ENCODE data around the gene CYB5D1.

DNA sequence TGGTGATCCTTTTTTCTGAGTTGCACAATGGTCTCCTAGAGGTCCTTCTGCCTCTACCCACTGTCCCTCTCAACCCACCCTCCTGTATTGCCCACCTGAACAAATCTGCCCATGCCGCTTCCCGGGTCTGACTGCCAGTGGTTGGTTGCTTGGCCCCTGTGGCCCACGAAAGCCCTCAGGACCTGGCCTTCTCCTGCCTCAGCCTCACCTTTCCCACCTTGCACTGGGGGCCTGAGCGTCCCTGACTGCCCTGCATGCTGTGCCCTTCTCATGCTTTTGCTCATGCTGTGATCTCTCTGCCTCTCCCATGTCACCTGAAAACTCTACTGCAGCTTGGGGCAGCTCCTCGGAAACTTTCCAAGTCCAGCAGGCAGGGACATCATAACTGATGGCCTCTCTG lies 37.6 kb upstream of the CYB5D1 start:
- TF ChIP-seq, protein P1, sequence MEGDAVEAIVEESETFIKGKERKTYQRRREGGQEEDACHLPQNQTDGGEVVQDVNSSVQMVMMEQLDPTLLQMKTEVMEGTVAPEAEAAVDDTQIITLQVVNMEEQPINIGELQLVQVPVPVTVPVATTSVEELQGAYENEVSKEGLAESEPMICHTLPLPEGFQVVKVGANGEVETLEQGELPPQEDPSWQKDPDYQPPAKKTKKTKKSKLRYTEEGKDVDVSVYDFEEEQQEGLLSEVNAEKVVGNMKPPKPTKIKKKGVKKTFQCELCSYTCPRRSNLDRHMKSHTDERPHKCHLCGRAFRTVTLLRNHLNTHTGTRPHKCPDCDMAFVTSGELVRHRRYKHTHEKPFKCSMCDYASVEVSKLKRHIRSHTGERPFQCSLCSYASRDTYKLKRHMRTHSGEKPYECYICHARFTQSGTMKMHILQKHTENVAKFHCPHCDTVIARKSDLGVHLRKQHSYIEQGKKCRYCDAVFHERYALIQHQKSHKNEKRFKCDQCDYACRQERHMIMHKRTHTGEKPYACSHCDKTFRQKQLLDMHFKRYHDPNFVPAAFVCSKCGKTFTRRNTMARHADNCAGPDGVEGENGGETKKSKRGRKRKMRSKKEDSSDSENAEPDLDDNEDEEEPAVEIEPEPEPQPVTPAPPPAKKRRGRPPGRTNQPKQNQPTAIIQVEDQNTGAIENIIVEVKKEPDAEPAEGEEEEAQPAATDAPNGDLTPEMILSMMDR (IDR thresholded peaks at IDR 0.05): no peak
- TF ChIP-seq POLR2A (IDR thresholded peaks at IDR 0.05): no peak

Measured in Peyer's patch (tissue), 4 donors.